Activated CD4-positive, alpha-beta T cell treated with anti-CD3 and anti-CD28 coated beads, Interleukin-10, Interleukin-2, amounts not matched to agents 100 ng/mL and 50 ng/mL, durations not matched to agents 16 hours and 8 hours (primary cell): ENCODE data around the gene RCC2.
A peak's percentile ranks its signal among the peaks of the same experiment; 100 is the strongest.

ENCODE experiments used
- DNase-seq: peaks from one replicate; pipeline ENCODE4 v3.0.0-alpha.2; 2020

Gene RCC2

GRCh38 chr1:17441993-17442357, 2.5 kb upstream of the RCC2 start:
- DNase-seq = no peak

GRCh38 chr1:17441265-17441992, 2.0 kb upstream of the RCC2 start:
- peak; percentile 61 for DNase-seq

DNA sequence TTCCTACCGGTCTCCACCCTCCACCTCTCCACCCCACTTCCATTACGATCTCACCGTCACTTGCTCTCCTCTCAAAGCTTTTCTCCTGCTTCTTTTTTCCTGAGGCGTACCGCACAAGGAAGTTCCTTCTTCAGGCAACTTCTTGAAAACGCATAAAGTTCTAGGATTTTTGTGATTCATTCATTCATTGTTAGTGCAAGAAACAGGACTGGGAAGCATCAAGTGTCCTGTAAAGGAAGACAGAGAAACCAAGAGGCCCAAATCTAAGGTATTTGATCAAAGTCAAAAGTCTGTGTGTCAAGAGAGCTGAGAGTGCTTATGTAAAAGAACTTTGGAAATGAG, 1.3 kb upstream of the RCC2 start:
- DNase-seq = no peak

DNA sequence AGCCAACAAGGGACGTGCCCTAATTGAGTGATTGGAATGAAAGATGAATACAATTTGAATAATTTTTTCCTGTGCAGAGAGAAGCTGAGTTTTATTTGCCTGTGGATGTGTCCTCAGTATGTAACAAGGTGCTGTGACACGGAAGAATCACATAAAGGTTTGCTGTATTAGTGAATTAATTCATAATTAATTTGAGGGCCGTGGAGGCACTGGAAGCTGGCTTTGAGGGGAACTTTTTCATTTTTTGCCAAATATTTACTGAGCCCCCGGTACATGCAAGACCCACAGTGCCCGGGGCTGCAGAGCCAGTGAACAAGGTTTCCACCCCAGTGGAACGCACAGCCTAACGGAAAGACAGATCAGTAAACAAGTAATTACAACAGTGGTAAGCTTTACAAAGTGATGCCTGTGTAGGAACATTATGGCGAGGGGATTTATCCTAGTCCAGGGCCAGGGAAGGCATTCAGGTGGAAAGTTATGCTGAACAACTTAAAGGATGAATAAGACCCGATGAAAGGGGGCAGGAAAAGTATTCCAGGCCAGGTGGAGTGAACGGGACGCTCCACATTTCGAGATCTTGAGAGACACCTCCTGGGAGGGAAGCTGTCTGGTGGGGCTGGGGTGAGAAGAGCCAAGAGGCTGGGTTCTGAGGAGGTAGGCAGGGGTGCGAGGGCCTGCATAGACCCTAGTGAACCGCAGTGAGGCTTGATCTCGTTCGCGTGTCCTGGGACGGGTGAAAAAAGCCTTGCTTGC, 773 bp upstream of the RCC2 start:
- DNase-seq = no peak

DNA sequence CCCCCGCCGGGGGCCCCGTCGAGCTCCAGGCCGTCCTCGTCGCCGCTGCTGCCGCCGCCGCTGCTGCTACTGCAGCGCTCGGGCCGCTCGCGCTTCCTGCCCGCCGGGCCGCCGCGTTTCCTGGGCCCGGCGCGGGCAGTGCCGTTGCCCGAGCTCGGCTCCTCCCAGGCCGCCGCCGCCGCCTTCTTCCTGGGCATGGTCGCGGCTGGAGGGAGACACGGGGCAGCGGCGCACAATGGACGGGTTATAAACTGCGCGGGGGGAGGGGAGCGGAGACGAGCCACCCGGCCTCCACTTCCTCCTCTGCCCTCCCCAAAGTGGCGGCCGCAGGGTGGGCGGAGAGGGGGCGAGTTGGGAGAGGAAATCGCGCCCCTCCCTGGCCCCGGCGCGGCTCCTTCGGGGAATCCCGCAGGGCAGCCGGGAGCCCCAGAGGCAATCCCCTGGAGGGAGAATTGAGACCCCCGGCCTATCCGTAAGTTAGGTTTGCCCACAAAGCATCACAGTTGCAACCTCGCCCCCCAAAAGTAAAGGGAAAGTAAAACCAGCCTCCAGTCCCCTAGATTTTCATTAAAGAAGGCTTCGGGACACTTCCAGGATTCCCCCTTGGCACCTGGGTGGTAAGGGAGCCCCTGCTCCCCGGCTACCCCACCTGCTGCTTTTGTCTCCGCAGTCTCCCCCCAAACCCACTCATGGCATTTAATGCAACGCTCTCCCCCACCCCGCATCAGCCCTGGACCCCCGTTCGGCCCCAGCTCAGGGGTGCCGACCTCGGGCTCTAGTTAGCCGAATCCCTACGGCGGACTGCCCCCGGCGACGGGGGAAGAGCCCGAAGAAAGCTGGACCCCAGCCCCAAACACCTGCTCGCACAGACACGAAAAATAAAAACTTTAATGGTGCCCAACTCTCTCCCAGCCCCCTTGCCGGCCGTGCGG, 893 bp downstream of the RCC2 start:
- DNase-seq = peak; percentile 81

DNA sequence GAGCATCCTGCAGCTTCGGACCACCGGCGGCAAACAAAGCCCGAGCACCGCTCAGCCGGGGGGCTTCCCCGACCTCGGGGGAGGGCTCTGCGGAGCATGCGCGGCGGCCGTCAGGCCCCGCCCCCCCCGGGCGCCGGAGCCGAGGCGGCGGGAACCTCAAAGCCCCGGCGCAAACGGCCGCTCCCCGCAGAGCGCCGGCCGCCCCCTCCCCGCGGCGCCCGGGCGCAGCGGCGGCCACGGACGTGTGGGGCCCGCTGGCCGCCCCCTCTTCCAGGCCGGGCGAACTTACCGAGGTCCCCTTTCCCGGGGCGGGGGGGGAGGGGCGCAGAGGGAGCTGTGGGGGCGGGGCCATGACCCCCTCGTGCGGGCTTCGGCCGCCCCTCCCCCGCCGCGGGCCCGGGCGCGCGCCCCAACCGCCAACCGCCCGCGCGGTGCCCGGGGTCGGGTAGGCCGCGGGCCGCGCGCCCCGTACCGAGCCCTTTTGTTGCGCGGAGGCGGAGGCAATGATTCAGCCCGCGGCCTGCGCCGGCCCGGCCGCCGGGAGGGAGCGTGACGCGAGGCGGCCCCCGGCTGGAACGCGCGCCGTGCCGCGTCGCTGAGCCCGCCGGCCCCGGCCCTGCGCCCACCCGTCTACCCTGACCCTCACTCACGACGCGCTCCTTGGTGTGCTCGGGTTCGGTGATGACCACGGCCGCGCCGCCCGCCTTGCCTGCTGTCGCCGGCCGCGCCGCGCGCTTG, 1.7 kb downstream of the RCC2 start:
- DNase-seq = peak; percentile 60

DNA sequence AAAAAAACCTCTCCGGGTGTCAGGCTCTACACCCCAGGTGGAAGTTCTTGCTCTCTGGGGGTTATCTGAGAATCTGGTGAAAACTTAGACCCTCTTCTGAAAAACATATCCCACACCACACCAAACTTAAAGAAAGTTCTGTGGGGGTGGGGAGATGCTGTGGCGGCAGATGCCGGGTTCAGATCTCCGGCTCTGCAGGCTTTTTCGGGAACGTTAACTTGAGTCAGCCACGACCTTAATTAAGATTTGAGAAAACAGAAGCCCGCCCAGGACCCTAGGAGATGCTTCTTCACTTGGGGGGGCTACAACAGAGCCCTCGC, 2.3 kb downstream of the RCC2 start:
- DNase-seq = no peak

DNA sequence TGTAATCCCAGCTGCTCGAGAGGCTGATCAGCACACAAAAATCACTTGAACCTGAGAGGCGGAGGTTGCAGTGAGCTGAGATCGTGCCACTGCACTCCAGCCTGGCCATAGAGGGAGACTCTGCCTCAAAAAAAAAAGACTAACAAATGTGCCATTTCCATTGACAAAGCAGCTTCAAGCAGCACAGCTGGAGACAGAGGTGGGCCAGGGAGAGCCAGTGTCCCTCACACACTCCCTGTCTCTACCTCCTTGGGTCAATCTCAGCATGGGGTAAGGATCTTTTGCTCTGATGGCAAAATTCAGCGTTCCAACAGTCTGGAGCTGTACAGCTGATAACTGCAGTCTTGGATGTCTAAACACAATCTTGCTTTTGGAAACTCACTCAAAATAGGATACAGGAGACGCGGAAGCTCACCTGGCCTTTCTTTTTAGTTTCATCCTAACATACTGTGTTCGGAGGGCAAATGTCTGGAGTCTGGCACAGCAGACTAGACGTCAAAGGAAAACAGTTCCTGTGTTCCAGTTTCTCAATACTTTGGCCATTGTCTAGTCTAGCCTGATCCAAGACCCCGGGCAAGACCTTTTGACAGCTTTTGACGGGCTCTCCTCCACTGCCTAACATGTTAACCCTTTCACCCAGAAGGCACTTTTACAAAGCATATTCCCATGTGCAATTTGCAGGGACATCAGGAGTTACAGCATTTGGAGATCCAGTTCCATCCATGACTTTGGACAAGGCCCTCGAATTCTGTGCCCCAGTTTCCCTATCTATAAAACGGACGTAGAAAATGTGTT, 2.9 kb downstream of the RCC2 start:
- no peak for DNase-seq

- no peak for DNase-seq
Observed at GRCh38 chr1:17434601-17435000, 4.9 kb downstream of the RCC2 start.

- no peak for DNase-seq
Observed at GRCh38 chr1:17434016-17434415, 5.5 kb downstream of the RCC2 start.

GRCh38 chr1:17433261-17433660, 6.2 kb downstream of the RCC2 start:
- no peak for DNase-seq

DNA sequence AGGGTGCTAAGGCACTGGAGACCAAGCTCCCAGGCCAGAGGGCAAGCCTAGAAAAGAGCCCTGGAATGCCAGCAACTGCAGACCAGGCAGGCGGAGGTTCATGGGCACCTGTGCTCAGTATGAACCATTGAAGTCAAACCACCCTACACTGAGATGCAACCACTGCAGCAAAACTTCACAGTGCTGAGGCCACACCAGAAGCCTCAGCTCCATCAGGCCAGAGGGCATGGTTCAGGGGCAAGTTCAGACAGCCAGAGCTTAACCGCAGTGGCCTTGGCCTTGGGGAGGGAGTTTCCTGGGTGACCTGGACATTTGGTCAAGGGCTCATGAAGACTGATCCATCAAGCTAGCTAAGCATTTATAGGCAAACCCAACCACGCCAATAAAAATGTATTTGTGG, 7.1 kb downstream of the RCC2 start:
- no peak for DNase-seq

GRCh38 chr1:17429183-17429582, 10.3 kb downstream of the RCC2 start:
- DNase-seq = no peak

DNA sequence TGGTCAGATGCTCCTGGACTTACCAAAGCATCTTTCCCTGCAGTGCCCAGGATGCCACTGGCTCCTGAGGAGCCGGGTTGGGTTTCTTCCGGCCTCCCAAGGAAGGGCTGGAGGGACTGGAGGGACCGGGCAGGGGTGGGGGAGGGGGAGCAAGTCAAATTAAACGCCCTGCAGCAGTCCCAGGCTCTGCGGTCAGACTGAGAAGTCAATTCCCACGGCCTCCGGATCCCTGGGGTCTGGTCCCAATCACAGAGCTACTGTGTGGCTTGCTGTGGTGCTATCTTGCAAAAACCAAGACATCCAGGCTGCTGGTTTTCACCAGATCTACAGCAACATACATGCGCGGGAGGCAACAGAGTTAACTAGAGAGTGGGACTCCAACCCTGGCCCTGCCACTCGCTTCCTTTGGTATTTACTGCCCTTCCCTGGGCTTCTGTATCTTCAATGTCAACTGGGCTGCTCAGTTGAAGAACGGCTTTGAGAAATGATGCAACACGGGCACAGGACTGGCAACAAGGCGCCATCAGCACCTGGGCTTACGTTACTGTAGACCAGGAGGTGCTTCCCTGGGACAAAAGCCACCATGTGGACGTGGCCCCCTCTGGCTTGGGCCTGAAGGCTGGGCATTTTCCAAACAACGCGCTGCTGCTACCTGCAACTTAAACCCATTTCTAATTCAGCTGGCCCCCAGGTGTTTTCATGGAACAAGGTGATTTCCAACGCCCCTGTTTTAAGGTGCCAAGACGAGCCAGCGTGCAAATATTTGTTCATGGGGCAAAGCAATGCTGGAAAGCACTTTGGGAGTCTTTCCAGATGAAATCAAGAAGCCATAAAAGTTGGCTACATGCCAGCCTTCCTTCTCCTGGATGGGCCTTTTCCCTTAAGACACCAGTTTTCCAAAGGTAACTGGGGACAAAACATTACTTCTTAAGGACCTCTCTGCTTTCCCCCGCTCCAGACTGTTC, 11.5 kb downstream of the RCC2 start:
- no peak for DNase-seq

- no peak for DNase-seq
Observed at GRCh38 chr1:17425806-17426600, 13.5 kb downstream of the RCC2 start.

- DNase-seq = no peak
Observed at GRCh38 chr1:17423781-17424245, 15.7 kb downstream of the RCC2 start.

GRCh38 chr1:17422461-17422860, 17.0 kb downstream of the RCC2 start:
- DNase-seq = no peak

GRCh38 chr1:17420391-17420918, 19.0 kb downstream of the RCC2 start:
- DNase-seq = no peak

GRCh38 chr1:17419626-17420328, 19.7 kb downstream of the RCC2 start:
- peak; percentile 68 for DNase-seq
